Measurements from ENCODE around the gene PTK6. TPM values are rescaled to one million over a fixed set of nuclear protein-coding genes. Genes with fewer than 3 reads are reported as not detected.

PTK6 gene
- polyA plus RNA-seq, 1 donor, result 1.1 TPM

Other genes with a start within 250 kb of the PTK6 start
- 1.2 TPM for gene COL20A1, start 244.2 kb downstream of the PTK6 start, polyA plus RNA-seq (ENCODE audit: insufficient read length)
- gene CHRNA4, start 176.0 kb downstream of the PTK6 start, polyA plus RNA-seq (ENCODE audit: insufficient read length), result 13.3 TPM
- gene KCNQ2, start 64.7 kb downstream of the PTK6 start, polyA plus RNA-seq (ENCODE audit: insufficient read length), result 5.5 TPM
- 0.67 TPM for gene EEF1A2, start 38.3 kb downstream of the PTK6 start, polyA plus RNA-seq (ENCODE audit: insufficient read length)
- 118 TPM for gene PPDPF, start 16.6 kb downstream of the PTK6 start, polyA plus RNA-seq (ENCODE audit: insufficient read length)
- not detected for gene SRMS, start 10.4 kb upstream of the PTK6 start, polyA plus RNA-seq (ENCODE audit: insufficient read length)
- 0.81 TPM for gene FNDC11, start 16.8 kb upstream of the PTK6 start, polyA plus RNA-seq (ENCODE audit: insufficient read length)
- 11.8 TPM for gene HELZ2, start 36.9 kb upstream of the PTK6 start, polyA plus RNA-seq (ENCODE audit: insufficient read length)
- gene GMEB2, start 89.7 kb upstream of the PTK6 start, polyA plus RNA-seq (ENCODE audit: insufficient read length), result 10.7 TPM
- 22.7 TPM for gene STMN3, start 116.0 kb upstream of the PTK6 start, polyA plus RNA-seq (ENCODE audit: insufficient read length)
- 19.8 TPM for gene RTEL1, start 120.9 kb upstream of the PTK6 start, polyA plus RNA-seq (ENCODE audit: insufficient read length)
- gene TNFRSF6B, start 159.3 kb upstream of the PTK6 start, polyA plus RNA-seq (ENCODE audit: insufficient read length), result 2.1 TPM
- 27.0 TPM for gene ARFRP1, start 170.6 kb upstream of the PTK6 start, polyA plus RNA-seq (ENCODE audit: insufficient read length)
- gene ZGPAT, start 170.7 kb upstream of the PTK6 start, polyA plus RNA-seq (ENCODE audit: insufficient read length), result 17.8 TPM
- 4.3 TPM for gene LIME1, start 199.3 kb upstream of the PTK6 start, polyA plus RNA-seq (ENCODE audit: insufficient read length)
- gene SLC2A4RG, start 202.4 kb upstream of the PTK6 start, polyA plus RNA-seq (ENCODE audit: insufficient read length), result 73.0 TPM